T-helper 1 cell treated with Interleukin-12 subunit alpha and Interleukin-12 subunit beta and Interleukin-4 antibody, amounts not matched to agents 30 μg/mL and 1 μg/mL, for 36 hours (primary cell): ENCODE data around the gene B3GNT9.
A peak's percentile ranks its signal among the peaks of the same experiment; 100 is the strongest.

Experiments used
- H3K27ac Mint-ChIP-seq: one replicate; pipeline ENCODE4 v1.8.0; 2021; ENCODE audit warnings: mild to moderate bottlenecking, mixed read lengths
- H3K27me3 Mint-ChIP-seq: one replicate; pipeline ENCODE4 v1.8.0; 2021; ENCODE audit warnings: low read depth, mixed read lengths
- H3K36me3 Mint-ChIP-seq: one replicate; pipeline ENCODE4 v1.8.0; 2021; ENCODE audit warnings: low read depth, mixed read lengths
- H3K4me1 Mint-ChIP-seq: one replicate; pipeline ENCODE4 v1.8.0; 2021; ENCODE audit warnings: low read depth, mixed read lengths
- H3K4me3 Mint-ChIP-seq: one replicate; pipeline ENCODE4 v1.8.0; 2021; ENCODE audit warnings: mild to moderate bottlenecking, moderate library complexity, mixed read lengths
- H3K9me3 Mint-ChIP-seq: one replicate; pipeline ENCODE4 v1.8.0; 2021; ENCODE audit warnings: mixed read lengths

B3GNT9 gene

GRCh38 chr16:67166598-67167168, 15.9 kb upstream of the B3GNT9 start:
- peak overlapping the region; percentile 41 for H3K27ac Mint-ChIP-seq

GRCh38 chr16:67166110-67166547, 15.3 kb upstream of the B3GNT9 start:
- H3K4me1 Mint-ChIP-seq, result peaks cover 47% of the 10 kb centered on the region
- H3K36me3 Mint-ChIP-seq, result peaks cover 21% of the 10 kb centered on the region
- no peak overlapping the region for H3K27ac Mint-ChIP-seq
- no peaks in the 10 kb centered on the region for H3K9me3 Mint-ChIP-seq
- peaks cover 19% of the 10 kb centered on the region for H3K27me3 Mint-ChIP-seq
- H3K4me3 Mint-ChIP-seq, result peak overlapping the region; percentile 54

More at GRCh38 chr16:67166598-67167168, 15.9 kb upstream of the B3GNT9 start:
- H3K27me3 Mint-ChIP-seq, result peaks cover 19% of the 10 kb centered on the region
- H3K9me3 Mint-ChIP-seq, result no peaks in the 10 kb centered on the region
- H3K4me1 Mint-ChIP-seq, result peaks cover 50% of the 10 kb centered on the region
- H3K36me3 Mint-ChIP-seq, result peaks cover 23% of the 10 kb centered on the region
- peak overlapping the region; percentile 54 for H3K4me3 Mint-ChIP-seq

GRCh38 chr16:67165121-67166078, 14.6 kb upstream of the B3GNT9 start:
- Mint-ChIP-seq H3K27me3 (peaks cover 19% of the 10 kb centered on the region), H3K27ac (peak overlapping the region; percentile 41), H3K4me1 (peaks cover 45% of the 10 kb centered on the region), H3K36me3 (peaks cover 22% of the 10 kb centered on the region), H3K4me3 (peak overlapping the region; percentile 51), H3K9me3 (no peaks in the 10 kb centered on the region)

- peaks cover 39% of the 10 kb centered on the region for H3K4me1 Mint-ChIP-seq
- peak within 1 kb of the TSS; percentile 41 for H3K27ac Mint-ChIP-seq
- peaks cover 19% of the 10 kb centered on the region for H3K27me3 Mint-ChIP-seq
- H3K9me3 Mint-ChIP-seq, result no peaks in the 10 kb centered on the region
- H3K4me3 Mint-ChIP-seq, result peak within 1 kb of the TSS; percentile 68
- H3K36me3 Mint-ChIP-seq, result peaks cover 22% of the 10 kb centered on the region
These were observed 13.8 kb upstream of the B3GNT9 start, which contains the start of gene HSF4 for GRCh38 chr16:67164599-67165061. TSS of gene HSF4 (plus strand) at chr16:67164745. CDS start at chr16:67164812, 67 bp downstream.

- H3K27me3 Mint-ChIP-seq, result peaks cover 19% of the 10 kb centered on the region
- H3K36me3 Mint-ChIP-seq, result peaks cover 22% of the 10 kb centered on the region
- H3K27ac Mint-ChIP-seq, result peak overlapping the region; percentile 41
- peak overlapping the region; percentile 68 for H3K4me3 Mint-ChIP-seq
- H3K9me3 Mint-ChIP-seq, result no peaks in the 10 kb centered on the region
- peaks cover 37% of the 10 kb centered on the region for H3K4me1 Mint-ChIP-seq
These were observed 13.3 kb upstream of the B3GNT9 start for GRCh38 chr16:67163999-67164558.

GRCh38 chr16:67163164-67163998, 12.6 kb upstream of the B3GNT9 start:
- H3K4me3 Mint-ChIP-seq, result peak overlapping the region; percentile 68
- no peaks in the 10 kb centered on the region for H3K9me3 Mint-ChIP-seq
- peaks cover 26% of the 10 kb centered on the region for H3K36me3 Mint-ChIP-seq
- peaks cover 39% of the 10 kb centered on the region for H3K4me1 Mint-ChIP-seq
- H3K27ac Mint-ChIP-seq, result peak overlapping the region; percentile 41
- peaks cover 19% of the 10 kb centered on the region for H3K27me3 Mint-ChIP-seq

GRCh38 chr16:67162506-67163163, 11.8 kb upstream of the B3GNT9 start:
- Mint-ChIP-seq H3K4me3 (peak overlapping the region; percentile 68), H3K36me3 (peaks cover 29% of the 10 kb centered on the region), H3K4me1 (peaks cover 44% of the 10 kb centered on the region), H3K27ac (peak overlapping the region; percentile 50), H3K27me3 (peaks cover 19% of the 10 kb centered on the region), H3K9me3 (no peaks in the 10 kb centered on the region)

GRCh38 chr16:67161595-67162058, 10.8 kb upstream of the B3GNT9 start:
- H3K4me1 Mint-ChIP-seq, result peaks cover 46% of the 10 kb centered on the region
- H3K36me3 Mint-ChIP-seq, result peaks cover 30% of the 10 kb centered on the region
- H3K27ac Mint-ChIP-seq, result no peak overlapping the region
- H3K27me3 Mint-ChIP-seq, result peaks cover 16% of the 10 kb centered on the region
- peak overlapping the region; percentile 56 for H3K4me3 Mint-ChIP-seq
- no peaks in the 10 kb centered on the region for H3K9me3 Mint-ChIP-seq

GRCh38 chr16:67158637-67159600, 8.1 kb upstream of the B3GNT9 start:
- Mint-ChIP-seq H3K27me3 (no peaks in the 10 kb centered on the region), H3K4me3 (peak overlapping the region; percentile 91), H3K27ac (peak overlapping the region; percentile 99), H3K9me3 (no peaks in the 10 kb centered on the region), H3K36me3 (peaks cover 33% of the 10 kb centered on the region), H3K4me1 (peaks cover 48% of the 10 kb centered on the region)

GRCh38 chr16:67157892-67158635, 7.3 kb upstream of the B3GNT9 start:
- Mint-ChIP-seq H3K9me3 (no peaks in the 10 kb centered on the region), H3K27me3 (no peaks in the 10 kb centered on the region), H3K4me3 (peak overlapping the region; percentile 91), H3K4me1 (peaks cover 54% of the 10 kb centered on the region), H3K36me3 (peaks cover 39% of the 10 kb centered on the region), H3K27ac (peak overlapping the region; percentile 99)

- peaks cover 44% of the 10 kb centered on the region for H3K36me3 Mint-ChIP-seq
- peaks cover 56% of the 10 kb centered on the region for H3K4me1 Mint-ChIP-seq
- H3K27ac Mint-ChIP-seq, result peak overlapping the region; percentile 99
- no peaks in the 10 kb centered on the region for H3K9me3 Mint-ChIP-seq
- H3K4me3 Mint-ChIP-seq, result peak overlapping the region; percentile 91
- H3K27me3 Mint-ChIP-seq, result no peaks in the 10 kb centered on the region
These were observed 6.4 kb upstream of the B3GNT9 start for GRCh38 chr16:67157106-67157748.
